Left ventricle myocardium superior (tissue), 1 donor: ENCODE results near the gene ABCC10. TPM values are rescaled to one million over a fixed set of nuclear protein-coding genes. Genes with fewer than 3 reads are reported as not detected.
"Not testable (repeated sequence)": the region's sequence is repeated elsewhere in the genome, so short reads cannot be mapped to it uniquely, and the experiment has no call there.

Experiments
- ATAC-seq: fragments of 200-7000 bp; cut with Tn5 transposase; one replicate; pipeline ENCODE4 v1.9.1; 2020; ENCODE audit warnings: mild to moderate bottlenecking, moderate library complexity
- DNase-seq: peaks from one replicate; pipeline ENCODE4 v3.0.0-alpha.2; 2020
- intact Hi-C: fragments of 100-400 bp; cut with micrococcal nuclease; formaldehyde crosslinking; loops from one replicate; pipeline ENCODE4 v1.11.0; 2022
- total RNA-seq: library from RNA; stranded (reverse); fragmentation: NEBNext Ultra II Directional; extraction: Animal tissue kit (Norgen Biotek cat#: 25700); gene quantifications from one replicate; pipeline ENCODE4 v1.2.1, GENCODE V29; 2021
- donor health status: DM: no; HTN: yes; CAD: no; lungs with severe emphysema.

ABCC10 gene
- total RNA-seq, 1 donor from 2014 or later = 11.5 TPM

DNA sequence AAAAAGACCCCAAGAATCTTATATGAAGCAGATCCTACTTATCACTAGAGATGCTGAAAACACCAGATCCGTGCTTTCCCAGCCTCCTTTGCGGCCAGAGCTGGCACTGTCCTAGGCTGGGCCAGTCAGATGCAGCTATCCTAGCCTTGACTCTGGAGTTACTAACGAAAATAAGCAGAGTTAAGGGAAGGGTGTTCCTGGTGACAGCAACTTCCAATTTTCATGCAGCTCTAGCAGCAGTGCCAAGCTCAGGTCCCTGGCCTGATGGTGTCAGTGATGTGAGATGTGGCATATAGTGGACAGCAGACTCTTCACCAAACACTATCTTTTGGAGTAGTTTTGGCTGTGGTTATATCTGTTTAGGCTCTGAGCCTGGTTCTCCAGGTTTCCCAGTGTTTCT lies 25.6 kb upstream of the ABCC10 start:
- no peak for DNase-seq
- intact Hi-C loops = no loop called here

DNA sequence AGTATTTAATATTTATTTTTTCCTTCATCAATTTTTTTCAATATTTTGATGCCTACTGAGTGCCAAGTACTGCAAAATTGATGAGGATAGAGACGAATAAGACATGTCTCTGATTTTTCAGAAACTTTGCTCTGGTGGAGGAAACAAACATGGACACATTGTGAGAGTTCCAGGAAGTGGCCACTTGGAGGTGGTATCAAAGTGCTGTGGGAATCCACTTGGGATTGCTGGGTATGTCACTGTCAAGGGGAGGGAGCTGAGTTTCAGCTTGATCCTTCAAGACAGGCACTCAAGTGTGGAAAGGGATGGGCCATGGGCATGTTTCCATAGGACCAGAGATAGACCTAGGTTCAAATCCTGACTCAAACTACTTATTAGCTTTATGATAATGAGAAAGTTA lies 24.5 kb upstream of the ABCC10 start:
- ATAC-seq (no peak), DNase-seq (no peak)
- intact Hi-C loops = no loop called here

More for the DNA sequence above, 25.6 kb upstream of the ABCC10 start:
- ATAC-seq = peak; percentile 88

DNA sequence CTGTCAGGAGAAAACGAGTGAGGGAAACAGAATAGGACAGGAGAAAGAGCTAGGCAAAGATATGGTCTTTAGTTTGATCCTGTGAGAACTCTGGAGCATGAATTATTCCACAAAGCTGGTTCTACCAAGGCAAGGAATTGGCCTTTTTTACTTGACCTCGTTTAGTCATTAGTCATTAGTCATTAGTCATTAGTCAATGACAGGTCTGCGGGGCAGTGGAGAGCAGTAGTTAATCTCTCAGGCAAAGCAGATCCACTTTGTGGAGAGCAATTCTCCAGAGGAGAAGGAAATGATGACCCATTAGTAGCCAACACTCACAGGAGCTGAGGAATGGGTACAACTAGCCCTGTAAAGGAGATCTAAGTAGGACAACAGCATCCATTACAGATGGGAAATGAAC lies 22.0 kb upstream of the ABCC10 start:
- DNase-seq (no peak), ATAC-seq (no peak)
- intact Hi-C loops = no loop called here

DNA sequence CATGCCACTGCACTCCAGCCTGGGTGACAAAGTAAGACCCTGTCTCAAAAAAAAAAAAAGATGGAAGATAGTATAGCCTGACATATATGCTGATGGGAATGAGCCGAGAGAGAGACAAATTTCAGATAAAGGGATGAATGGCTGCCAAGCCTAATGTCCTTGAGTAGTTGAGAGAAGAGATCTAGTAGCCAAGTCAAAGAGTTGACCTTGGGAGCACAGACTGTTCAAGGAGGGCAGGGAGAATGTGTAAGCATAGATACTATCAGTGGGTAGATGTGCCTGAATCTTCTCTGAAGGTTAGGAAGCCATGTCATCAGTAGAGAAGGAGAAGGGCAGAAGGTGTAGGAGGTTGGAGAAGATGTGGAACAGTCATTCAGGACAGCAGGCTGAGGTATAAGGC lies 20.0 kb upstream of the ABCC10 start:
- ATAC-seq = no peak
- DNase-seq = no peak
- intact Hi-C loops = no loop called here

DNA sequence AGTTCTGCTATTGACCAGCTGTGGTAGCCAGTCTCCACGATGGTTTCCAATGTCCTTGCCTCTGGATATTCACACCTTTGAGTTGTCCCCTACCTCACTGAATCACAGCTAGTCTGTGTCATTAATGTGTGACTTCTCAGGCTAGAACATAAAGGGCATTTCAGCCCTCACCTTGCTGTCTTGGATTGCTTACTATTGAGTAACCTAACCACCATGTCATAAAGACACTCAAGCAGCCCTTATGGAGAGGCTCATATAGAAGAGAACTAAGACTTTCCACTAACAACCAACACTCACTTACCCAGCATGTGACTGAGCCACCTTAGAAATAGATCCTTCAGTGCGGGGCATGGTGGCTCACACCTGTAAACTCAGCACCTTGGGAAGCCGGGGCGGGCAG lies 19.1 kb upstream of the ABCC10 start:
- intact Hi-C loops = no loop called here
- no peak for ATAC-seq
- no peak for DNase-seq

DNA sequence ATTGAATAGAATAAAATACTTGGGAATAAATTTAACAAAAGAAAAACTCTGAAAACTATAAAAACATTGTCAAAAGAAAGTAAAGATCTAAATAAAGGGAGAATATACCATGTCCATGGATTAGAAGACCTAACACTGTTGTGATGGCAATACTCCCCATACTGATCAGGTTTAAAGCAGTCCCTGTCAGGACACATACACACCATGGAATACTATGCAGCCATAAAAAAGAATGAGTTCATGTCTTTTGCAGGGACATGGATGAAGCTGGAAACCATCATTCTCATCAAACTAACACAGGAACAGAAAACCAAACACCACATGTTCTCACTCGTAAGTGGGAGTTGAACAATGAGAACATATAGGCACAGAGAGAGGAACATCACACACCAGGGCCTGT lies 16.6 kb upstream of the ABCC10 start:
- intact Hi-C loops, ATAC-seq, DNase-seq: not testable (repeated sequence)

DNA sequence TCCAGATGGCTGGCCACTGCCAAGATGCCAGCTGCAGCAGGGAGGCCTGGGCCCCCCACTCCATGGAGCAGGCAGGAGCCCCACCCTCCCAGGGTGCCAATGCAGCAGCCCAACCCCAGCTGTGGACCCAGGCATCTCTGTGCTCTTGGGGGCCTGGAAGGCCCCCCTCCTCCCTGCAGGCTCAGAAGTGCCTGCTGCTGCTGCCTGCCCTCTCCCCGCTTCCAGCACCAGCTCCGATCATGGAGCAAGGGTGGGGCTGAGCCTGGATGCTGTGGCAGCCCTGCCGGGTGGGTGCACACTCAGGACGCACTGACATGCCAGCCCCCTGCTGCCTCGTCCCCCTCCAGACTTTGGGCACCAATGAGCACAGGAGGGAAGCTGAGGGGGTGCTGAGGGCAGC lies 14.8 kb upstream of the ABCC10 start:
- intact Hi-C loops = no loop called here
- DNase-seq = no peak
- ATAC-seq = no peak

DNA sequence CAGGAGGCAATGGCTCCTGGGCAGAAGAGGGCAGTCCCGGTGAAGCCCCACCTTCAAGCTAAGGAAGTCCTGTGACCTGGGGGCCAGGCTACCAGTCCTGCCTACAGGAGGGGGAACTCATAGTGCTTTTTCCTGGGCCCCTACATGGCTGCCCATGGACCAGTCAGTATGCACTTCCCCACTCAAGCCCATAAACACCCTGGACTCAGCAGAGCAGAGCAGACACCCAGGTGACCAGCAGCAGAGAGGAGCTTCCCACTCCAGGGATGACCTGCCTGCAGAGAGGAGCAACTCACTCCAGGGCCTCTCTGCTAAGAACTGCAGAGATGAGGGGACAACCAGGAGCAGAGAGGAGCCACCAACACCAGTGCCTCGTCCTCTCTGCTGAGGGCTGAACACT lies 14.3 kb upstream of the ABCC10 start:
- intact Hi-C loops = no loop called here
- DNase-seq (no peak), ATAC-seq (no peak)

DNA sequence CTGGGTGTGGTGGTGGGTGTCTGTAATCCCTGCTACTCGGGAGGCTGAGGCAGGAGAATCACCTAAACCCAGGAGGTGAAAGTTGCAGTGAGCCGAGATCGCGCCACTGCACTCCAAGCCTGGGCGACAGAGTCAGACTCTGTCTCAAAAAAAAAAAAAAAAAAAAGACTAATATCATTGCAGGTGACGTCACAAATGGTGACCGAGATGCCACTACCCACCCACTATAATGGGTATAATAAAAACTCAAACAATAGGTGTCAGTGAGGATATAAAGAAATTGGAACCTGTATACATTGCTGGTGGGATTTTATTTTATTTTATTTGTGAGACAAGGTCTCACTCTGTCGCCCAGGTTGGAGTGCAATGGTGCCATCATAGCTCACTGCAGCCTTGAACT lies 12.1 kb upstream of the ABCC10 start:
- ATAC-seq, DNase-seq, intact Hi-C loops: not testable (repeated sequence)

DNA sequence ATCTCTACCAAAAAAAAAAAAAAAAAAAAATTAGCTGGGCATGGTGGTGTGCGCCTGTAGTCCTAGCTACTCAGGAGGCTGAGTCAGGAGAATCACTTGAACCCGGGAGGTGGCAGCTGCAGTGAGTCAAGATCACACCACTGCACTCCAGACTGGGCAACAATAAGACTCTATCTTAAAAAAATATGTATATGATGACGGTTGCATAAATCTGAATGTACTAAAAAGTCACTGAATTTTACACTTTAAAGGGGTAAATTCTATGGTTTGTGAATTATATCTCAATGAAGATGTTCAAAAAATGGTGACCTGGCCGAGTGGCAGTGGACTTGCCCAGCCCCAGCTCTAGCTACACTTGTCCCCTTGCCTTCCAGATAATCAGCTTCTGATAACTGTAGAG lies 10.4 kb upstream of the ABCC10 start:
- no peak for ATAC-seq
- intact Hi-C loops = no loop called here
- no peak for DNase-seq

DNA sequence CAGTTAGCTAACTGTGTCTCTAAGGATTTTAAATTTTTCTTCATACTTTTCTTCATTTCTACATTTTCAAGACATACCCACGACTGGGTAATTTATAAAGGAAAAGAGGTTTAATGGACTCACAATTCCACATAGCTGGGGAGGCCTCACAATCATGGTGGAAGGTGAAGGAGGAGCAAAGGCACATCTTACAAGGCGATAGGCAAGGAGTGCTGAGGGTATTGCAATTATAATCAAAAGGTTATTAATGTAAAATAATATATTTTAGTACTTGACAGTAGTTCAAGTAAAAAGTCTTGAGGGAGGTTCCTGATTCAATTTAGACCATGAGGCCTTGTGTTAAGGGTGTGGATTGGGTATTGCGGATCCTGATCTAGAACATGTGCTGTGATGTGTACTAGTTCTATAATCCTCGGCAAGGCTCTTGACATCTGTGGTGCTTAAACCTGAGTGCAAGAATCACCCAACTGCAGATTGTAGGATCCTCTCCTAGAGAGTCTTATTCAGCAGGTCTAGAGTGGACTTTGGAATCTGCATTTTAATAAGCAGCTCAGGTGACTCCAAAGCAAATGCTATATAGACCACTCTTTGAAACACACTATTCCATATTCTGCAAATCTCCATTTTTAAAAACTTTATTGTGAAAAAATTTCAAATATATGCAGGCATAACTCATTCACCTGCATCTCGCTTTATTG lies 7.2 kb upstream of the ABCC10 start:
- DNase-seq (no peak), ATAC-seq (no peak)
- intact Hi-C loops = no loop called here

DNA sequence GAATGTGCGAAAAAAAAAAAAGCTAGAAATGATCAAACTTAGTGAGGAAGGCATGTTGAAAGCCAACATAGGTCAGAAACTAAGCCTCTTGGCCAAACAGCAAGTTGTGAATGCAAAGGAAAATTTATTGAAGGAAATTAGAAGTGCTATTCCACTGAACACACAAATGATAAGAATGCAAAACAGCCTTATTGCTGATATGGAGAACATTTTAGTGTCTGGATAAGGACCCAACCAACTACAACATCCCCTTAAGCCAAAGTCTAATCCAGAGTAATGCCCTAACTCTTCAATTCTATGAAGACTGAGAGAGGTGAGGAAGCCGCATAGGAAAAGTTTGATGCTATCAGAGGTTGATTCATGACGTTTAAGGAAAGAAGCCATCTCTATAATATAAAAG lies 5.5 kb upstream of the ABCC10 start:
- no peak for DNase-seq
- no peak for ATAC-seq
- intact Hi-C loops = no loop called here

DNA sequence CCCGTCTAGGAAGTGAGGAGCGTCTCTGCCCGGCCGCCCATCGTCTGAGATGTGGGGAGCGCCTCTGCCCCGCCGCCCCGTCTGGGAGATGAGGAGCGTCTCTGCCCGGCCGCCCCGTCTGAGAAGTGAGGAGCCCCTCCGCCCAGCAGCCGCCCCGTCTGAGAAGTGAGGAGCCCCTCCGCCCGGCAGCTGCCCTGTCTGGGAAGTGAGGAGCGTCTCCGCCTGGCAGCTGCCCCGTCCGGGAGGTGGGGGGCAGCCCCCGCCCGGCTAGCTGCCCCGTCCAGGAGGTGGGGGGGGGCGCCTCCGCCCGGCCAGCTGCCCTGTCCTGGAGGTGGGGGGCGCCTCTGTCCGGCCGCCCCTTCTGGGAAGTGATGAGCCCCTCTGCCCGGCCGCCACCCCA lies 2.3 kb upstream of the ABCC10 start:
- DNase-seq, ATAC-seq, intact Hi-C loops: not testable (repeated sequence)

DNA sequence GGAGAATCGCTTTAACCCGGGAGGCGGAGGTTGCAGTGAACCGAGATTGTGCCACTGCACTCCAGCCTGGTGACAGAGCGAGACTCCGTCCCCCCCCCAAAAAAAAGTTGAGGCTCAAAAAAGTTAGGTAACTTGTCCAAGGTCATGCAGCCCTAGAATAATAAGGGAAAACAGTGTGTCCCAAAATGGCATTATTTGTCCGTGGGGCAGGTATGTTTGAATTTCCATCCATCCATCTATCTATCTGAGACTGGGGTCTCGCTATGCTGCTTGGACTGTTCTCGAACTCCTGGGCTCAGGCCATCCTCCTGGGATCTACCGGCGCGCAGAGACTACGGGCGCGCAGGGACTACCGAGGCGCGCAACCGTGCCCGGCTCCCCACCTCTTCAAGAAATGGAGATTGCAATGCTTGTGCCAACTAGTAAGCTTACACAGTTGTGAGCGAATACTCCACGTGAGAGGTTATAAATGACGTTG lies 374 bp upstream of the ABCC10 start:
- intact Hi-C loops = no loop called here
- DNase-seq (no peak), ATAC-seq (no peak)

DNA sequence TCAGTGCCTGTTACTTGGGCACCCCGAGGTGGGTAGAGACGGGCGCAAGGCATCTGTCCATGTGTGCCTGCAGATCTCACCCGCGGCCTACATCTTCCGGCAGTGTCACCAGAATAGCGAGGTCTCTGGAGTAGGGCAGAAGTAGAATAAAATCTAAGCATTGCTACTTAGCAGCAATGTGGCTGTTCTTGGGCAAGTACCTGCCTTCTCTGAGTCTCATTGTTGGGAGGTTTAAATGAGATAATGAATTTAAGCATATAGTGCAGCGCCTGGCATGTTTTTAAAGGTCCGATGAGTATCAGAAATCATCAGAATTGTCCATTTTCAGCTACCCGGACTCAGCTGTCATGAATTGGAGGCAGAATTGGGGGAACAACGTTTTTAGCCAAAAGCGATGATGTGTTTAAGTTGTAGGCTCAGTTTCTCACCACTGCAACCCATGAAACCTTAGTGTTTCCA lies 800 bp downstream of the ABCC10 start:
- intact Hi-C loops = no loop called here
- DNase-seq (no peak), ATAC-seq (no peak)

DNA sequence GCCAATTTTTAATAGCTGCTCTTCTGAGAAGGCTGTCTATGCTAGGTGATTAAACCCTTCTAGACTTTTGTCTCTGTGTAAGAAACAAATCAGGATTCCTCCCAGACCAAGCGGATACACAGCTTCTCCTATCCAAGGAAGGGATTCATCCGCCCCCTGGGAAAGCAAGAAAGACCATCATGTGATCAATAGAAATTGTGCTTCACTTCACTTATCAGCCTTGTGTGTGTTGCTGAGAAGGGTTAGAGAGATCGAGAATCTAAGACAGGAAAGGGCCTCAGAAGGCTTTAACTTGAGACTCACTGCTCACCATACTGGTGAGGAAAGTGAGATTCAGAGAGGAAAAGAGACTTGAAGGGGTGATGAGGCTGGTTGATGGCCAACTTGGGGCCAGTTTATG lies 1.5 kb downstream of the ABCC10 start:
- DNase-seq (no peak), ATAC-seq (no peak)
- intact Hi-C loops = no loop called here

DNA sequence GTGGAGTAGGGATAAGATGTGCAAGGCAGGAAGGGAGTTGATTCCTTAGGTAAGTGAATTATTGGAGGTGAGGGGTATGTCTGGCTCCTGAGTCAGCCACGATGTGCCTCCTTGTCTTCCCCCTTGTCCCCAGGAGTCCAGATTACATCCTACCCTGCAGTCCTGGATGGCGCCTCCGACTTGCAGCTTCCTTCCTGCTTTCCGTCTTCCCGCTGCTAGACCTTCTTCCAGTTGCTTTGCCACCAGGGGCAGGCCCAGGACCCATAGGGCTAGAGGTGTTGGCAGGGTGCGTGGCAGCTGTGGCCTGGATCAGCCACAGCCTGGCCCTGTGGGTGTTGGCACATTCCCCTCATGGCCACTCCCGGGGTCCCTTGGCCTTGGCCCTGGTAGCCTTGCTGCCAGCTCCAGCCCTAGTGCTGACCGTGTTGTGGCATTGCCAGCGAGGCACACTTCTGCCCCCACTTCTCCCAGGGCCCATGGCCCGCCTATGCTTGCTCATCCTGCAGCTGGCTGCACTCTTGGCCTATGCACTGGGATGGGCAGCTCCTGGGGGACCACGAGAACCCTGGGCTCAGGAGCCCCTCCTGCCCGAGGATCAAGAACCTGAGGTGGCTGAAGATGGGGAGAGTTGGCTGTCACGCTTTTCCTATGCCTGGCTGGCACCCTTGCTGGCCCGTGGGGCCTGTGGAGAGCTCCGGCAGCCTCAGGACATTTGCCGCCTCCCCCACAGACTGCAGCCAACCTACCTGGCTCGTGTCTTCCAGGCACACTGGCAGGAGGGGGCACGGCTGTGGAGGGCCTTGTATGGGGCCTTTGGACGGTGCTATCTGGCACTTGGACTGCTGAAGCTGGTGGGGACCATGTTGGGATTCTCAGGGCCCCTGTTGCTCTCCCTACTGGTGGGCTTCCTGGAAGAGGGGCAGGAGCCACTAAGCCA lies 4.9 kb downstream of the ABCC10 start:
- ATAC-seq (no peak), DNase-seq (no peak)
- intact Hi-C loops = no loop called here

DNA sequence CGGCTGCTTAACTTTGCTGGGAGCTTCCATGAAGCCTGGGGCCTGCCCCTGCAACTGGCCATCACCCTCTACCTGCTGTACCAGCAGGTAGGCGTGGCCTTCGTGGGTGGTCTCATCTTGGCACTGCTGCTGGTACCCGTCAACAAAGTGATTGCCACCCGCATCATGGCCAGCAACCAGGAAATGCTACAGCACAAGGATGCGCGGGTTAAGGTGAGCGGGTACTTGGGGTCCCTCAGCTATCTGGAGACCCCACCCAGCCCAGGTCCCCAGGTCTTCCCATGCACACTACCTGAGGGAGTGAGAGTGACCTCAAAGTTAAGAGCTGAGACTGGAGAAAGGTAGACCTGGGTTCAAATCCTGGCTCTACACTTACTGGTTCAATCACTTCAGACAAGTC lies 5.8 kb downstream of the ABCC10 start:
- intact Hi-C loops = no loop called here
- no peak for DNase-seq
- ATAC-seq = no peak

DNA sequence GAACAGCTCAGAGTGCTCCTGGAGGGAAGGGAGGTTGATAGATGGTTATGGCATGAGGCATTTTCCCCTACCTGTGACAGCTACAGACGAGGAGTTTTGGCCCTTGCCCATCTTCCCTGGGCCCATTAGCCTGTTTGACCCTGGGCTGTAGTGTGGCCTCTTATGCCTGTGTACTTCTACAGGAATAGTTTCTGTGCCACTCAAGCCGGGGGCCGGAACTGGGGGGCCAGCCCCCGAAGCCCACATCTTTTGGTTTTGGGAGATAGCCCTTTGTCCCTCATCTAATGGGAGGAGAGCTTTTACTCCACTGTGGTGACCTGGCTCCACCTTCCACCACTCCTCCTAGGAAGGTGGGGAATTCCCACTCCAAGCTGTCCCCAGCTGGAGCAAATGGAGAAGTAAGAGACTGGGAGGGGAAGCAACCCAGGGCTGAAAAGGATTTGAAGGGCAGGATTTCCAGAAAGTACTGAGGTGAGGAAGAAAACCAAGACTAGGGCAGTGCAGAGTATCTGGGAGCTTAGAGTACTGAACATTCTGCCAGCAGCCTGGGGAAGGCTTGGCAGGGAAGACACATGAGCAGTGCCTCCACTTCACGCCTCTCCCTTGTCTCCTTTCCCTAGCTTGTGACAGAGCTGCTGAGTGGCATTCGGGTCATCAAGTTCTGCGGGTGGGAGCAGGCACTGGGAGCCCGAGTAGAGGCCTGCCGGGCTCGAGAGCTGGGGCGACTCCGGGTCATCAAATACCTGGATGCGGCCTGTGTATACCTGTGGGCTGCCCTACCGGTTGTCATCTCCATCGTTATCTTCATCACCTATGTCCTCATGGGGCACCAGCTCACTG lies 6.9 kb downstream of the ABCC10 start:
- DNase-seq (peak; percentile 61), ATAC-seq (peak; percentile 89)
- intact Hi-C loops = no loop called here

DNA sequence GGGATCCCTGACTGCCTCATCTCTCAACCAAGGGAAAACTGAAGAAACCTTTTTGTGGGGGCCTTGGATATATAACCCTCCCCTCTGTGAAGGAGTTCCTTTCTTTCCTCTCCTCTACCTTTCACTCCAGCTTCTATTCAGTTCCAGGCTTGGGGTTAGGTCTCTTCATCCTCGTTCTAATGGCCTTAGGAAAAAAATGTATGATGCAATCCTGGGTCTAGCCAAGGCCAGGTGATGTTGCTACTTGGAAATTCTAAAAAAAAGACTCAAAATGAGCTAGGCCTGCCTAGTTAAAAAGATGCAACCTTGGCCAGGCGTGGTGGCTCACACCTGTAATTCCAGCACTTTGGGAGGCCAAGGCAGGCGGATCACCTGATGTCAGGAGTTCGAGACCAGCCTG lies 7.6 kb downstream of the ABCC10 start:
- no peak for DNase-seq

More for the DNA sequence above, 7.6 kb downstream of the ABCC10 start:
- ATAC-seq = no peak
- intact Hi-C loops = no loop called here
